ENCODE results near the gene EXD3. TPM values are rescaled to one million over a fixed set of nuclear protein-coding genes. Genes with fewer than 3 reads are reported as not detected.

EXD3 gene
- total and polyA plus RNA-seq, 2 of the 13 experiments (the other 11 are each of a cell fraction or from before 2014, with no cell fraction given), result 2.7 to 4.8 TPM

DNA sequence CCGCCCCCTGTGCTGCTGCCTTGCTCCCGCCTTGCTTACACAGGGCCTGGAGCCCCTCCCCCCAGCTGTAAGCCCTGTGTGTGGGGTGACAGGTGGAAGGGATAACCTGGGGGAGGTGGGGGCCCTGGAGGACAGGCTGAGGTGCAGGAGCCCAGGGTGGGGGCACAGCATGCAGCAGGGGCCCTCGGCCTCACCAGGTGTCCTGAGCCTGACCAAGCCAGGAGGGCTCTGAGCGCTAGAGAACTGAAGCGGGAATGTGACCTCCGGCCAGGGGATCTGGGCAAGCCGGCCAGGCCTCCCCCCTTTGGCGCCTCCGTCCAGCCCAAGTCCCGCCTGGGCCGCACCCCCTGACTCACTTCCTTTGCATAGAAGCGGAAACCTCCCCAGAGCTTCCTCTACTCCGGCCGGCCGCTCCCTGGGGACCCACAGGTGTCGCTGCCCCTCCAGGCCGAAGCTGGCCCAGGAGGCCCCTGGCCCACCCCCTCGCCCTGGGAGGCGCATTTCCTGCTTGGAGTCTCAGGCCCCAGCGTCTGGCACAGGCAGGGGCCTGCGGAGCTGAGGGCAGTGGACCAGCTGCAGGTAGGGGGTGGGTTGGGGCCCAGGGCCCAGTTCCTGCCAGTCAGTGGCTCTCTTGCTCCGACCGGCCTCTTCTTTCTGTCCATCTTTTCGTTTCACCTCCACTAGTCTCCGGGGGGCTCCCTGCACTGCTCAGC lies 145.5 kb downstream of the EXD3 start, which contains the start of gene TOR4A (continued):
- TF ChIP-seq, protein P1, sequence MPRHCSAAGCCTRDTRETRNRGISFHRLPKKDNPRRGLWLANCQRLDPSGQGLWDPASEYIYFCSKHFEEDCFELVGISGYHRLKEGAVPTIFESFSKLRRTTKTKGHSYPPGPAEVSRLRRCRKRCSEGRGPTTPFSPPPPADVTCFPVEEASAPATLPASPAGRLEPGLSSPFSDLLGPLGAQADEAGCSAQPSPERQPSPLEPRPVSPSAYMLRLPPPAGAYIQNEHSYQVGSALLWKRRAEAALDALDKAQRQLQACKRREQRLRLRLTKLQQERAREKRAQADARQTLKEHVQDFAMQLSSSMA (CRISPR knock-in tag; IDR thresholded peaks at IDR 0.05), result peak; percentile 94
- TF ChIP-seq, protein P2, sequence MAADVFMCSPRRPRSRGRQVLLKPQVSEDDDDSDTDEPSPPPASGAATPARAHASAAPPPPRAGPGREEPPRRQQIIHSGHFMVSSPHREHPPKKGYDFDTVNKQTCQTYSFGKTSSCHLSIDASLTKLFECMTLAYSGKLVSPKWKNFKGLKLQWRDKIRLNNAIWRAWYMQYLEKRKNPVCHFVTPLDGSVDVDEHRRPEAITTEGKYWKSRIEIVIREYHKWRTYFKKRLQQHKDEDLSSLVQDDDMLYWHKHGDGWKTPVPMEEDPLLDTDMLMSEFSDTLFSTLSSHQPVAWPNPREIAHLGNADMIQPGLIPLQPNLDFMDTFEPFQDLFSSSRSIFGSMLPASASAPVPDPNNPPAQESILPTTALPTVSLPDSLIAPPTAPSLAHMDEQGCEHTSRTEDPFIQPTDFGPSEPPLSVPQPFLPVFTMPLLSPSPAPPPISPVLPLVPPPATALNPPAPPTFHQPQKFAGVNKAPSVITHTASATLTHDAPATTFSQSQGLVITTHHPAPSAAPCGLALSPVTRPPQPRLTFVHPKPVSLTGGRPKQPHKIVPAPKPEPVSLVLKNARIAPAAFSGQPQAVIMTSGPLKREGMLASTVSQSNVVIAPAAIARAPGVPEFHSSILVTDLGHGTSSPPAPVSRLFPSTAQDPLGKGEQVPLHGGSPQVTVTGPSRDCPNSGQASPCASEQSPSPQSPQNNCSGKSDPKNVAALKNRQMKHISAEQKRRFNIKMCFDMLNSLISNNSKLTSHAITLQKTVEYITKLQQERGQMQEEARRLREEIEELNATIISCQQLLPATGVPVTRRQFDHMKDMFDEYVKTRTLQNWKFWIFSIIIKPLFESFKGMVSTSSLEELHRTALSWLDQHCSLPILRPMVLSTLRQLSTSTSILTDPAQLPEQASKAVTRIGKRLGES (CRISPR knock-in tag; IDR thresholded peaks at IDR 0.05; ENCODE audit: borderline replicate concordance), result no peak
- TF ChIP-seq, protein P3, sequence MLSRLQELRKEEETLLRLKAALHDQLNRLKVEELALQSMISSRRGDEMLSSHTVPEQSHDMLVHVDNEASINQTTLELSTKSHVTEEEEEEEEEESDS (CRISPR knock-in tag; IDR thresholded peaks at IDR 0.05; ENCODE audit: borderline replicate concordance), result no peak
- TF ChIP-seq ZNF747 (CRISPR knock-in tag; IDR thresholded peaks at IDR 0.05; ENCODE audit: borderline replicate concordance), result peak; percentile 38
- TF ChIP-seq ARNT (IDR thresholded peaks at IDR 0.05), result no peak
- TF ChIP-seq ZFP36 (IDR thresholded peaks at IDR 0.05; ENCODE audit: borderline replicate concordance, low read depth, low read length, partially characterized antibody), result no peak
- TF ChIP-seq SKI (IDR thresholded peaks at IDR 0.05; ENCODE audit: partially characterized antibody), result peak; percentile 40
- no peak for TF ChIP-seq MIXL1 (CRISPR knock-in tag; IDR thresholded peaks at IDR 0.05)
- TF ChIP-seq, protein P4, sequence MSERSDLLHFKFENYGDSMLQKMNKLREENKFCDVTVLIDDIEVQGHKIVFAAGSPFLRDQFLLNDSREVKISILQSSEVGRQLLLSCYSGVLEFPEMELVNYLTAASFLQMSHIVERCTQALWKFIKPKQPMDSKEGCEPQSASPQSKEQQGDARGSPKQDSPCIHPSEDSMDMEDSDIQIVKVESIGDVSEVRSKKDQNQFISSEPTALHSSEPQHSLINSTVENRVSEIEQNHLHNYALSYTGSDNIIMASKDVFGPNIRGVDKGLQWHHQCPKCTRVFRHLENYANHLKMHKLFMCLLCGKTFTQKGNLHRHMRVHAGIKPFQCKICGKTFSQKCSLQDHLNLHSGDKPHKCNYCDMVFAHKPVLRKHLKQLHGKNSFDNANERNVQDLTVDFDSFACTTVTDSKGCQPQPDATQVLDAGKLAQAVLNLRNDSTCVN (CRISPR knock-in tag; IDR thresholded peaks at IDR 0.05; ENCODE audit: borderline replicate concordance), result peak; percentile 78; the same call in 1 of the 2 replicates
- peak; percentile 76; the same call in 1 of the 2 replicates for TF ChIP-seq ZNF891 (CRISPR knock-in tag; IDR thresholded peaks at IDR 0.05)
- TF ChIP-seq, protein P5, sequence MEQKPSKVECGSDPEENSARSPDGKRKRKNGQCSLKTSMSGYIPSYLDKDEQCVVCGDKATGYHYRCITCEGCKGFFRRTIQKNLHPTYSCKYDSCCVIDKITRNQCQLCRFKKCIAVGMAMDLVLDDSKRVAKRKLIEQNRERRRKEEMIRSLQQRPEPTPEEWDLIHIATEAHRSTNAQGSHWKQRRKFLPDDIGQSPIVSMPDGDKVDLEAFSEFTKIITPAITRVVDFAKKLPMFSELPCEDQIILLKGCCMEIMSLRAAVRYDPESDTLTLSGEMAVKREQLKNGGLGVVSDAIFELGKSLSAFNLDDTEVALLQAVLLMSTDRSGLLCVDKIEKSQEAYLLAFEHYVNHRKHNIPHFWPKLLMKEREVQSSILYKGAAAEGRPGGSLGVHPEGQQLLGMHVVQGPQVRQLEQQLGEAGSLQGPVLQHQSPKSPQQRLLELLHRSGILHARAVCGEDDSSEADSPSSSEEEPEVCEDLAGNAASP (CRISPR knock-in tag; IDR thresholded peaks at IDR 0.05; ENCODE audit: borderline replicate concordance), result no peak
- TF ChIP-seq, protein P6, sequence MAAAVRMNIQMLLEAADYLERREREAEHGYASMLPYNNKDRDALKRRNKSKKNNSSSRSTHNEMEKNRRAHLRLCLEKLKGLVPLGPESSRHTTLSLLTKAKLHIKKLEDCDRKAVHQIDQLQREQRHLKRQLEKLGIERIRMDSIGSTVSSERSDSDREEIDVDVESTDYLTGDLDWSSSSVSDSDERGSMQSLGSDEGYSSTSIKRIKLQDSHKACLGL (CRISPR knock-in tag; IDR thresholded peaks at IDR 0.05), result no peak; the same call in 1 of the 2 replicates
- TF ChIP-seq, protein P7, sequence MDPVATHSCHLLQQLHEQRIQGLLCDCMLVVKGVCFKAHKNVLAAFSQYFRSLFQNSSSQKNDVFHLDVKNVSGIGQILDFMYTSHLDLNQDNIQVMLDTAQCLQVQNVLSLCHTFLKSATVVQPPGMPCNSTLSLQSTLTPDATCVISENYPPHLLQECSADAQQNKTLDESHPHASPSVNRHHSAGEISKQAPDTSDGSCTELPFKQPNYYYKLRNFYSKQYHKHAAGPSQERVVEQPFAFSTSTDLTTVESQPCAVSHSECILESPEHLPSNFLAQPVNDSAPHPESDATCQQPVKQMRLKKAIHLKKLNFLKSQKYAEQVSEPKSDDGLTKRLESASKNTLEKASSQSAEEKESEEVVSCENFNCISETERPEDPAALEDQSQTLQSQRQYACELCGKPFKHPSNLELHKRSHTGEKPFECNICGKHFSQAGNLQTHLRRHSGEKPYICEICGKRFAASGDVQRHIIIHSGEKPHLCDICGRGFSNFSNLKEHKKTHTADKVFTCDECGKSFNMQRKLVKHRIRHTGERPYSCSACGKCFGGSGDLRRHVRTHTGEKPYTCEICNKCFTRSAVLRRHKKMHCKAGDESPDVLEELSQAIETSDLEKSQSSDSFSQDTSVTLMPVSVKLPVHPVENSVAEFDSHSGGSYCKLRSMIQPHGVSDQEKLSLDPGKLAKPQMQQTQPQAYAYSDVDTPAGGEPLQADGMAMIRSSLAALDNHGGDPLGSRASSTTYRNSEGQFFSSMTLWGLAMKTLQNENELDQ (CRISPR knock-in tag; IDR thresholded peaks at IDR 0.05; ENCODE audit: borderline replicate concordance), result no peak
- 0 out of 2 replicates have a peak, but pooled peaks have one; percentile 55 for TF ChIP-seq NR1H2 (CRISPR knock-in tag; IDR thresholded peaks at IDR 0.05; ENCODE audit: borderline replicate concordance, low read depth)
- no peak; the same call in 1 of the 2 replicates for TF ChIP-seq ZNF766 (CRISPR knock-in tag; IDR thresholded peaks at IDR 0.05; ENCODE audit: borderline replicate concordance)
- TF ChIP-seq SALL1 (CRISPR knock-in tag; IDR thresholded peaks at IDR 0.05), result peak; percentile 62; the same call in 1 of the 2 replicates
- TF ChIP-seq ZNF83 (CRISPR knock-in tag; IDR thresholded peaks at IDR 0.05; ENCODE audit: borderline replicate concordance), result no peak
- no peak for TF ChIP-seq SP140L (CRISPR knock-in tag; IDR thresholded peaks at IDR 0.05; ENCODE audit: borderline replicate concordance)
- no peak for TF ChIP-seq GLI4 (CRISPR knock-in tag; IDR thresholded peaks at IDR 0.05; ENCODE audit: borderline replicate concordance)
